SH-SY5Y (cell line): ENCODE measurements around the gene KCTD3.

Experiments
- GATA2 ChIP-seq: IDR thresholded peaks from 2 replicates; pipeline ENCODE4 v1.6.1; 2011; ENCODE audit warnings: mild to moderate bottlenecking, low read depth, low read length
- GATA3 ChIP-seq: IDR thresholded peaks from 2 replicates; pipeline ENCODE4 v1.6.1; 2011; ENCODE audit warnings: low read depth, mild to moderate bottlenecking, low read length, moderate library complexity

DNA sequence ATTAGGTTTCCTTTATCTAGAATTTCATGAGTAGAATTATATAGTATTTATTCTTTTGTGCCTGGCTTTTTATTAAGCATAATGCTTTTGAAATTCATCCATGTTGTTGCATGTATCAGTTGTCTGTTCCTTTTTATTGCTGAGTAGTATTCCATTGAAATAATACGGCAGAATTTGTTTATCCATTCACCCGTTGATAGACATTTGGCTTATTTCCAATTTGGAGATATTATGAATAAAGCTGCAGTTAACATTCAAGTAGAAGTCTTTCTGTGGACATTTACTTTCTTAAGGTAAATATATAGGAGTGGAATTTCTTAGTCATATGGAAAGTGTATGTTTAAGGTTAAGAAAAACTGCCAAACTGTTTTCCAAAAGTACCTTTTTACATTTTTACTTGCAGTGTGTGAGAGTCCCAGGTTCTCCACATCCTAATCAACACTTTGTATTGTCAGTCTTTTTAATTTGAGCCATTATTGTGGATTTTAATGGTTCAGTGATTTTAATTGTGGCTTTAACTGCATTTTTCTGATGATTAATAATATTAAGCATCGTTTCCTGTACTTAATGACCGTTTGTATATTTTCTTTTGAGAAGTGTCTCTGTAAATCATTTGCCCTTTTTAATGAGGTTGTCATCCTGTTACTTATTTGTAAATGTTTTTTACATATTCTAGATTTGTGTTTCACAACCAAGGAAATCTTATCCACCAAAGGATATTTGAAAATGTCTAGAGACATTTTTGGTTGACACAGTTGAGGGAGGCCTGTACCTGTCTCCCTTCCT, 22.7 kb downstream of the KCTD3 start:
- TF ChIP-seq GATA3 (no peak), GATA2 (no peak)
